IMR-90 (cell line): Measurements from ENCODE around the gene ALKBH7. TPM values are rescaled to one million over a fixed set of nuclear protein-coding genes. Genes with fewer than 3 reads are reported as not detected.

Source experiments
- ATAC-seq: fragments of 200-7000 bp; cut with Tn5 transposase; 2 replicates; pipeline ENCODE4 v1.9.1; 2020; ENCODE audit warnings: low read depth, mild to moderate bottlenecking, moderate library complexity
- BruUV-seq: library from RNA; stranded (reverse); fragments of 400-500 nt; replicated peaks from 2 replicates; lab custom pipeline; 2021; lab: Mats Ljungman, UMichigan
- CTCF ChIA-PET: fragments of 300-600 bp; formaldehyde crosslinking; extraction: SDS; loops from one replicate; lab custom pipeline; 2021; ENCODE audit warnings: antibody characterized with exemption; lab: Yijun Ruan, JAX
- POLR2A ChIA-PET: fragments of 300-600 bp; sonication (Branson Sonifier 250); formaldehyde crosslinking; loops from one replicate; lab custom pipeline; 2022; ENCODE audit warnings: antibody characterized with exemption; ENCODE audit not compliant: unreplicated experiment; lab: Charles Lee
- DNase-seq: peaks from one replicate; pipeline ENCODE4 v3.0.0; 2013
- H2AFZ ChIP-seq: replicated peaks from 2 replicates; pipeline ENCODE3; 2013; ENCODE audit warnings: low read length, mild to moderate bottlenecking; ENCODE audit not compliant: poor library complexity
- H2AK5ac ChIP-seq: 2 replicates; pipeline ENCODE4 v1.6.1; 2013; ENCODE audit warnings: low read depth, low read length, inconsistent platforms
- H2AK9ac ChIP-seq: replicated peaks from 2 replicates; pipeline ENCODE3; 2013; ENCODE audit warnings: mild to moderate bottlenecking, low read depth, low read length, moderate library complexity; ENCODE audit not compliant: poor library complexity
- H2BK120ac ChIP-seq: 2 replicates; pipeline ENCODE4 v1.6.1; 2013; ENCODE audit warnings: low read depth, low read length, inconsistent platforms
- H2BK15ac ChIP-seq: 3 replicates; pipeline ENCODE4 v1.6.1; 2013; ENCODE audit warnings: low read depth, low read length, inconsistent platforms
- H2BK20ac ChIP-seq: 2 replicates; pipeline ENCODE4 v1.6.1; 2013; ENCODE audit warnings: low read depth, mild to moderate bottlenecking, inconsistent platforms, low read length, moderate library complexity
- H2BK5ac ChIP-seq: 2 replicates; pipeline ENCODE4 v1.6.1; 2013; ENCODE audit warnings: mild to moderate bottlenecking, low read depth, low read length, inconsistent platforms; ENCODE audit not compliant: poor library complexity, severe bottlenecking
- H3K14ac ChIP-seq: replicated peaks from 2 replicates; pipeline ENCODE4 v1.6.1; 2013; ENCODE audit warnings: low read depth, low read length, inconsistent platforms
- H3K18ac ChIP-seq: 2 replicates; pipeline ENCODE4 v1.6.1; 2013; ENCODE audit warnings: low read depth, low read length, control low read depth
- H3K23ac ChIP-seq: 2 replicates; pipeline ENCODE4 v1.6.1; 2013; ENCODE audit warnings: low read depth, low read length, inconsistent platforms
- H3K27ac ChIP-seq: 2 replicates; pipeline ENCODE4 v1.5.1; 2013; ENCODE audit warnings: mild to moderate bottlenecking, control low read depth, low read length; ENCODE audit not compliant: insufficient read depth
- H3K27me3 ChIP-seq: 2 replicates; pipeline ENCODE4 v1.6.1; 2013; ENCODE audit warnings: low read length; ENCODE audit not compliant: control insufficient read depth, insufficient read depth
- H3K36me3 ChIP-seq: 2 replicates; pipeline ENCODE4 v1.6.1; 2013; ENCODE audit warnings: low read length, mixed read lengths; ENCODE audit not compliant: control insufficient read depth, insufficient read depth
- H3K4ac ChIP-seq: 2 replicates; pipeline ENCODE4 v1.6.1; 2013; ENCODE audit warnings: low read depth, low read length, inconsistent platforms
- H3K4me1 ChIP-seq: 2 replicates; pipeline ENCODE4 v1.6.1; 2013; ENCODE audit warnings: low read length, mixed read lengths; ENCODE audit not compliant: control insufficient read depth, insufficient read depth
- H3K4me2 ChIP-seq: 2 replicates; pipeline ENCODE4 v1.6.1; 2013; ENCODE audit warnings: low read depth, mild to moderate bottlenecking, control low read depth, low read length, moderate library complexity
- H3K4me3 ChIP-seq: 2 replicates; pipeline ENCODE4 v1.5.1; 2013; ENCODE audit warnings: low read depth, mild to moderate bottlenecking, control low read depth, low read length, moderate library complexity; ENCODE audit not compliant: insufficient read depth
- H3K56ac ChIP-seq: 2 replicates; pipeline ENCODE4 v1.6.1; 2013; ENCODE audit warnings: low read length, inconsistent platforms; ENCODE audit not compliant: insufficient read depth; ENCODE audit errors: extremely low read depth
- H3K79me1 ChIP-seq, 2 experiments: 2 replicates each; pipeline ENCODE4 v1.6.1; 2013; ENCODE audit warnings: low read length in 2 of 2, inconsistent platforms in 1 of 2, low read depth in 1 of 2
- H3K9ac ChIP-seq: 2 replicates; pipeline ENCODE4 v1.6.1; 2013; ENCODE audit warnings: low read depth, low read length, control low read depth
- H3K9me1 ChIP-seq: 2 replicates; pipeline ENCODE4 v1.6.1; 2013; ENCODE audit warnings: low read length, inconsistent platforms; ENCODE audit not compliant: insufficient read depth
- H3K9me3 ChIP-seq: 2 replicates; pipeline ENCODE4 v1.6.1; 2013; ENCODE audit warnings: low read length; ENCODE audit not compliant: control insufficient read depth, insufficient read depth
- H4K20me1 ChIP-seq: 2 replicates; pipeline ENCODE4 v1.6.1; 2013; ENCODE audit warnings: low read length, inconsistent platforms; ENCODE audit not compliant: insufficient read depth
- H4K5ac ChIP-seq: 2 replicates; pipeline ENCODE4 v1.6.1; 2013; ENCODE audit warnings: mild to moderate bottlenecking, low read depth, low read length, control low read depth
- H4K8ac ChIP-seq, 2 experiments: 2 replicates each; pipeline ENCODE4 v1.6.1; 2013; ENCODE audit warnings: low read depth in 2 of 2, low read length in 2 of 2, control low read depth in 1 of 2, inconsistent platforms in 1 of 2
- H4K91ac ChIP-seq: 2 replicates; pipeline ENCODE4 v1.6.1; 2013; ENCODE audit warnings: low read depth, low read length, inconsistent platforms; ENCODE audit not compliant: insufficient read depth
- BHLHE40 ChIP-seq: fragments of 150-350 bp; IDR thresholded peaks from 2 replicates; pipeline ENCODE4 v1.6.1; 2016; ENCODE audit warnings: mild to moderate bottlenecking, low read depth, low read length
- CHD1 ChIP-seq: IDR thresholded peaks from 2 replicates; pipeline ENCODE4 v1.6.1; 2012; ENCODE audit warnings: low read depth, low read length, improper control_type of control experiment
- MAFK ChIP-seq: IDR thresholded peaks from 2 replicates; pipeline ENCODE4 v1.6.1; 2012; ENCODE audit warnings: low read depth, low read length, improper control_type of control experiment
- NFE2L2 ChIP-seq: fragments of 150-350 bp; IDR thresholded peaks from 2 replicates; pipeline ENCODE4 v1.6.1; 2016; ENCODE audit warnings: low read depth, mild to moderate bottlenecking, low read length
- RCOR1 ChIP-seq: IDR thresholded peaks from 2 replicates; pipeline ENCODE4 v1.6.1; 2012; ENCODE audit warnings: mild to moderate bottlenecking, low read length, improper control_type of control experiment; ENCODE audit not compliant: insufficient replicate concordance
- WGBS, 2 experiments: methylation state at CpG; one replicate each; pipeline versions ENCODE4 v1.1.5 to v1.1.7; 2013; ENCODE audit warnings: missing lambda C conversion rate in 2 of 2; ENCODE audit not compliant: insufficient read length in 1 of 2; ENCODE audit errors: extremely low coverage in 2 of 2; 5-methylcytosine and 5-hydroxymethylcytosine counted together
- dilution Hi-C: fragments of 300-500 bp; cut with HindIII; formaldehyde crosslinking; loops from one replicate; pipeline ENCODE4 v1.14.3; 2018; ENCODE audit warnings: low sequenced_read_pairs; ENCODE audit not compliant: unreplicated experiment
- in situ Hi-C: fragments of 300-500 bp; cut with MboI; formaldehyde crosslinking; loops from 3 replicates; pipeline ENCODE4 v1.14.3; 2019; ENCODE audit warnings: low sequenced_read_pairs, inconsistent platforms, mixed read lengths
- intact Hi-C: fragments of 100-400 bp; cut with micrococcal nuclease; formaldehyde crosslinking; loops from 2 replicates; pipeline ENCODE4 v1.10.0; 2022
- polyA plus RNA-seq, 3 experiments: library from polyadenylated mRNA; depleted of rRNA; stranded (reverse); fragments of >200 nt; gene quantifications; 2 replicates each; pipeline ENCODE4 v1.2.3, GENCODE V29; 2012; ENCODE audit warnings: low replicate concordance in 1 of 3
- total RNA-seq: library from RNA; depleted of rRNA; stranded (reverse); fragments of >200 nt; gene quantifications from 2 replicates; pipeline ENCODE4 v1.2.3, GENCODE V29; 2012
- TF ChIP-seq, protein P1 (sequence below): fragments of 150-350 bp; IDR thresholded peaks from 2 replicates; pipeline ENCODE4 v1.6.1; 2016; ENCODE audit warnings: low read depth, mild to moderate bottlenecking, low read length, moderate library complexity, borderline replicate concordance

ALKBH7 gene
- total and polyA plus RNA-seq, 2 of the 4 experiments (the other 2 are of a cell fraction), result 9.3 to 22.5 TPM

DNA sequence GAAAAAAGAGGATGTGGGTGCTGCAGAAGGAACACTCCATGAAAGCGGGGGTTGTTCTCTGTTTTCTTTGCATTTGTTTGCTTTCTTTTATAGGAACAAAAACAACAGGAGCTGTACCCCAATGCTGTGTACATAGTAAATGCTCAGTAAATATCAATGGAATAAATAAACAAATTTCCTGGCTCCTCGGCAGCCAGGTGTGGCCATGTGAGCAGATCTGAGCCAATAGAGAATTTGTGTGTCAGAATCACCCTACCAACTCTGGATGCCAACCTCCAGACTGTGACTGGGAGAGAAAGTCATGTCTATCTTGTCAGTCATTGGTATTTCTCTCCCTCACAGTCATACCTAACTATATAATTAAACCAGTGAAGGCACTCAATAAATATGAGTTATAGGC lies 21.9 kb upstream of the ALKBH7 start:
- Histone ChIP-seq H3K4me3 (no peak overlapping the region), H3K18ac (no peak overlapping the region), H3K4me2 (no peak overlapping the region), H4K8ac (no peak overlapping the region), H2BK15ac (no peak overlapping the region), H3K4me1 (no peaks in the 10 kb centered on the region), H3K36me3 (no peaks in the 10 kb centered on the region), H4K5ac (no peak overlapping the region), H3K9me3 (no peaks in the 10 kb centered on the region), H3K27ac (no peak overlapping the region), H3K14ac (no peak overlapping the region), H4K91ac (no peak overlapping the region), H4K20me1 (no peaks in the 10 kb centered on the region), H2AK5ac (no peak overlapping the region), H3K23ac (no peak overlapping the region), H3K4ac (no peak overlapping the region), H3K56ac (no peak overlapping the region), H3K9ac (no peak overlapping the region), H2BK20ac (no peak overlapping the region), H2BK120ac (no peak overlapping the region), H2BK5ac (no peak overlapping the region), H2AK9ac (no peak overlapping the region), H3K9me1 (no peaks in the 10 kb centered on the region), H2AFZ (no peak overlapping the region), H3K79me1 (no peaks in the 10 kb centered on the region), H3K27me3 (no peaks in the 10 kb centered on the region; the same call in 1 of the 2 replicates)
- no peak for ATAC-seq
- BruUV-seq, result no TSS peak
- WGBS, 2 experiments, result 80% methylated on average over 1 of the region's 2 CpGs; no CpG with 5 or more reads in 1 of the 2 experiments
- ChIA-PET CTCF (no interaction called here), POLR2A (no interaction called here)
- dilution Hi-C loops (no loop called here), intact Hi-C loops (no loop called here), in situ Hi-C loops (no loop called here)
- DNase-seq, result no peak
- no peak for TF ChIP-seq BHLHE40
- no peak for TF ChIP-seq NFE2L2
- TF ChIP-seq, protein P1, sequence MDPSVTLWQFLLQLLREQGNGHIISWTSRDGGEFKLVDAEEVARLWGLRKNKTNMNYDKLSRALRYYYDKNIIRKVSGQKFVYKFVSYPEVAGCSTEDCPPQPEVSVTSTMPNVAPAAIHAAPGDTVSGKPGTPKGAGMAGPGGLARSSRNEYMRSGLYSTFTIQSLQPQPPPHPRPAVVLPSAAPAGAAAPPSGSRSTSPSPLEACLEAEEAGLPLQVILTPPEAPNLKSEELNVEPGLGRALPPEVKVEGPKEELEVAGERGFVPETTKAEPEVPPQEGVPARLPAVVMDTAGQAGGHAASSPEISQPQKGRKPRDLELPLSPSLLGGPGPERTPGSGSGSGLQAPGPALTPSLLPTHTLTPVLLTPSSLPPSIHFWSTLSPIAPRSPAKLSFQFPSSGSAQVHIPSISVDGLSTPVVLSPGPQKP, result no peak
- no peak for TF ChIP-seq MAFK
- no peak for TF ChIP-seq RCOR1
- no peak for TF ChIP-seq CHD1
